Measurements from ENCODE around the gene B4GALNT1.
"Not testable (repeated sequence)": the region's sequence is repeated elsewhere in the genome, so short reads cannot be mapped to it uniquely, and the experiment has no call there.

B4GALNT1 gene

GRCh38 chr12:57632958-57633840, at the start of gene B4GALNT1:
B4GALNT1 (minus strand) TSS chr12:57633201; CDS start chr12:57632132, 1,069 bp downstream.
- peak in 6 of 14 donors; percentile 32 to 81 (median 44) for DNase-seq

GRCh38 chr12:57679697-57680096, 46.7 kb upstream of the B4GALNT1 start:
- no peak for DNase-seq

GRCh38 chr12:57677947-57678346, 44.9 kb upstream of the B4GALNT1 start:
- not testable (repeated sequence) for DNase-seq

GRCh38 chr12:57674691-57675090, 41.7 kb upstream of the B4GALNT1 start:
- DNase-seq: no peak

GRCh38 chr12:57672801-57673200, 39.8 kb upstream of the B4GALNT1 start:
- DNase-seq: no peak

GRCh38 chr12:57671811-57672210, 38.8 kb upstream of the B4GALNT1 start:
- DNase-seq: not testable (repeated sequence)

- DNase-seq: not testable (repeated sequence)
These were observed 36.7 kb upstream of the B4GALNT1 start for GRCh38 chr12:57669691-57670090.

GRCh38 chr12:57666897-57667296, 33.9 kb upstream of the B4GALNT1 start:
- DNase-seq: no peak

- not testable (repeated sequence) for DNase-seq
These were observed 32.2 kb upstream of the B4GALNT1 start for GRCh38 chr12:57665066-57665820.

- DNase-seq: no peak
These were observed 28.4 kb upstream of the B4GALNT1 start for GRCh38 chr12:57661376-57661775.

GRCh38 chr12:57658890-57659289, 25.9 kb upstream of the B4GALNT1 start:
- DNase-seq: no peak

GRCh38 chr12:57657744-57658143, 24.7 kb upstream of the B4GALNT1 start:
- DNase-seq: no peak

- DNase-seq: not testable (repeated sequence)
These were observed 23.4 kb upstream of the B4GALNT1 start for GRCh38 chr12:57656408-57656807.

- no peak for DNase-seq
These were observed 22.7 kb upstream of the B4GALNT1 start for GRCh38 chr12:57655541-57656240.

GRCh38 chr12:57654042-57654441, 21.0 kb upstream of the B4GALNT1 start:
- DNase-seq: no peak

- DNase-seq: not testable (repeated sequence)
These were observed 13.7 kb upstream of the B4GALNT1 start for GRCh38 chr12:57646659-57647049.

GRCh38 chr12:57645990-57646658, 13.1 kb upstream of the B4GALNT1 start:
- DNase-seq: not testable (repeated sequence)

- no peak for DNase-seq
These were observed 8.9 kb upstream of the B4GALNT1 start for GRCh38 chr12:57641699-57642442.

- no peak for DNase-seq
These were observed 7.4 kb upstream of the B4GALNT1 start for GRCh38 chr12:57640175-57641042.

GRCh38 chr12:57638096-57638495, 5.1 kb upstream of the B4GALNT1 start:
- DNase-seq: no peak

Measured in C1 segment of cervical spinal cord (tissue), 14 donors.